GM19193 (cell line): ENCODE data around the gene SCNN1B.

Source experiments
- POLR2A ChIP-seq: IDR thresholded peaks from 4 replicates; pipeline ENCODE4 v1.6.1; 2011; ENCODE audit not compliant: insufficient read depth, insufficient read length; ENCODE audit errors: extremely low read depth

SCNN1B gene

GRCh38 chr16:23282568-23282967 lies 19.5 kb upstream of the SCNN1B start:
- no peak for TF ChIP-seq POLR2A

- no peak for TF ChIP-seq POLR2A
These were observed 18.5 kb upstream of the SCNN1B start for GRCh38 chr16:23283571-23283970.

GRCh38 chr16:23284584-23284983 lies 17.5 kb upstream of the SCNN1B start:
- no peak for TF ChIP-seq POLR2A

GRCh38 chr16:23286131-23286532 lies 16.0 kb upstream of the SCNN1B start:
- no peak for TF ChIP-seq POLR2A

DNA sequence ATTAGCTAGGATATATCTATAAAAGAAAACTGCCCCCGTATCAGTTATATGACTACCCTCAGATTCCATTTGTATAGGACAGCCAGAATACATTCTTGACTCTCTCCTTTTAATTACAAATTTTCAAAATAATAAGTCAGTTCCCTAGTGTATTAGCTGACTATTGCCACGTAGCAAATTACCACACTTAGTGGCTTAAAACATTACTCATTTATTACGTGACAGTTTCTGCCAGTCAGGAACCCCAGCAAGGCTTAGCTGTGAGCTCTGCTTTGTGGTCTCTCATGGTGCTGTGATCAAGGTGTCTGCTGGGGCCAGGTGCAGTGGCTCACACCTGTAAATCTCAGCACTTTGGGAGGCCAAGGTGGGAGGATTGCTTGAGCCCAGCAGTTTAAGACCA lies 13.9 kb upstream of the SCNN1B start:
- no peak for TF ChIP-seq POLR2A

DNA sequence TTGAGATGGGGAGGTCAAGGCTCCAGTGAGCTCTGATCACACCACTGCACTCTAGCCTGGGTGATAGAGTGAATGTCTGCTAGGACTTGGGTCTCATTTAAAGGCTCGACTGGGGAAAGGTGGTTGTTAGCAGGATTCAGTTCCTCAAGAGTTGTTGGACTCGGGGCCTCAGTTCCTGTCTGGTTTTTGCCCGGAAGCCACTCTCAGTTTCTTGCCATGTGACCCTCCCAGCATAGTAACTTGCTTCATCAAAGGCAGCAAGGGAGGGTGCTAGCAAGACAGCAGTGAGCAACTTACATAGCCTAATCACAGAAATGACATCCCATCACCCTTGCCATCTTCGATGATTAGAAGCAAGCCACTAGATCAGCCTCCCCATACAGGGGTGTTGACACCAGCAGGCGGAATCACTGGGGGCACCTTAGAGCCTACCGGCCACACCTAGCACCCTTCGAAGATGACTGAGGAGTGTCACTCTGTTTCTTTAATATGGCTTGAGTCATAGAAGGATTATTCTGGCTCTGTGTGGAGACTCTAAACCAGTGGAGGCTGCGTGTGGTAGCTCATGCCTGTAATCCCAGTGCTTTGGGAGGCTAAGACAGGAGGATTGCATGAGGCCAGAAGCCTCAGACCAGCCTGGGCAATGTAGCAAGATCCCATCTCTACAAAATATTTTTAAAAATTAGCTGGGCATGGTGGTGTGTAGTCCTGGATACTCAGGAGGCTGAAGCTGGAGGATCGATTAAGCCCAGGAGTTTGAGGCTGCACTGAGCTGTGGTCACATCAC lies 13.2 kb upstream of the SCNN1B start:
- TF ChIP-seq POLR2A: no peak

- TF ChIP-seq POLR2A: no peak
These were observed 11.7 kb upstream of the SCNN1B start for GRCh38 chr16:23290189-23291062.

GRCh38 chr16:23293016-23293415 lies 9.1 kb upstream of the SCNN1B start:
- TF ChIP-seq POLR2A: no peak

DNA sequence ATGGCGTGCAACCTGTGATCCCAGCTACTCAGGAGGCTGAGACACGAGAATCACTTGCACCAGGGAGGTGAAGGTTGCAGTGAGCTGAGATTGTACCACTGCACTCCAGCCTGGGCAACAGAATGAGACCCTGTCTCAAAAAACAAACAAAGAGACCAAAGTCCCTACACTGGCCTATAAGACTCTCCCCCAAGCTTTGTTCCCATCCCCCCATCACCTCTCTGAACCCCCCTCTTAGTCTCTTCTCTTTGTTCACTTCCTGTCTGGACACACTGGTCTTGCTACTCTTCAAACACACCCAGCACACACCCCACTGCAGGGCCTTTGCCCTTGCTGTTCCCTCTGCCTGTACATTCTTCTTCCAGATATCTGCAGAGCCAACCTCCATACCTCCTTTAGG lies 7.8 kb upstream of the SCNN1B start:
- TF ChIP-seq POLR2A: no peak

DNA sequence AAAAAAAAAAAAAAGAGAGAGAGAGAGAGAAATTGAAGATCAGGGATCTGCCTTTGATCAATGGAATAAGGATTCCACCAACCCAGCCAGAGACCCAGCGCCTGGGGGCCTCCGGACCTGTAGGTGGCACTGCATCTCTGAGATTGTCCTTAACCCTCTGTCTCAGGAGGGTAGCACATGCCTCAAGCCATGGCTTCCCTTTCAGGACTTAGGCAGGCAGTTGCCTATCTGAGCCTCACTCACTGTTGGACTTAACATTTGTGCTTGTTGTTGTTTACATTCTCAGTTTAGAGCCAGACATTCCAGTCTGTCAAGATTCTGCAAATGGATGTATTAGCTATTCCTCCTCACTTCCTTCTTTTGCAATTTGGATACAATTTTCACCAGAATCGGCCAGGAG lies 5.1 kb upstream of the SCNN1B start:
- no peak for TF ChIP-seq POLR2A

GRCh38 chr16:23298290-23298915 lies 3.7 kb upstream of the SCNN1B start:
- TF ChIP-seq POLR2A: no peak

DNA sequence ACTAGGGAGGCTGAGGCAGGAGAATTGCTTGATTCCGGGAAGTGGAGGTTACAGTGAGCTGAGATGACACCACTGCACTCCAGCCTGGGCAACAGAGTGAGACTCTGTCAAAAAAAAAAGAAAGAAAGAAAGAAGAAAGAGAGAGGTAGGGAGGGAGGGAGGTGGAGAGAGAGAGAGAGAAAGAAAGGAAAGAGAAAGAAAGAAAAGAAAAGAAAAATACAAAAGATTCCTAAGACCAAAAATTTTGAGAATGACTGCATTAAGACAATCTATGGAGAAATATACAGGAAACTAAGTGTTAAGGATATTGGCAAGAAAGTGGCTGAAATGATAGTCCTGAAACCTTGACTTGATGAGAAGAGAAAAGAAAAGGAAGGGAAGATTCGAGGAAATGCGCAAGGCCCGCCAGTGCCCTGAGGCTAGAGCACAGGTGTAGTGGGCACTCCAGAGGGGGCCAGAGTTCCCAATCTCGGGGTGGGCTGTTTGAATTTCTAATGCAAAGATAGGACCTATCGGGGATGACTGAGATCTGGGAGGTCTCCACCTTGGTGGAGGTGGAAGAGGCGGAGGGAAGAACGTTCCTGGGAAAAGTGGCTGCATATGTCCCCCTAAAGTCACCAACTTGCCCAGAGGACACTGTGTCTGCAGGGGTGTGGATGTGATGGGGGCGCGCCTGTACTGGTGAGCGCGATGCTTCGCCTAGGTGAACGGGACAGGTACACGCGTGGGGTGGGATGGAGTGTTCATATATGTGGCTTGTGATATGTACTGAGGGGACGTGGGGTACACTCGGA lies 654 bp upstream of the SCNN1B start:
- TF ChIP-seq POLR2A: no peak

DNA sequence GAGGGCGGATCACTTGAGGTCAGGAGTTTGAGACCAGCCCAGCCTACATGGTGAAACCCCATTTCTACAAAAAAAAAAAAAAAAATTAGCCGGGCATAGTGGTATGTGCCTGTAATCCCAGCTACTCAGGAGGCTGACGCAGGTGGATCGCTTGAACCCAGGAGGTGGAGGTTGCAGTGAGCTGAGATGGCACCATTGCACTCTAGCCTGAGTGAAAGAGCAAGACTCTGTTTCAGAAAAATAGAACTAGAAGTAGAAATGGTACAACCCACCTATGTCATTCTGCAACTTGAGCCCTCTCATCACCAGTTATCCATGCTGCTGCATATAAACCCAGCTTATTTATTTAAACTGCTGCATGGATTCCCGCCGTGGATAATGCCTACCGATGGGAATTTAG lies 1.6 kb downstream of the SCNN1B start:
- no peak for TF ChIP-seq POLR2A

DNA sequence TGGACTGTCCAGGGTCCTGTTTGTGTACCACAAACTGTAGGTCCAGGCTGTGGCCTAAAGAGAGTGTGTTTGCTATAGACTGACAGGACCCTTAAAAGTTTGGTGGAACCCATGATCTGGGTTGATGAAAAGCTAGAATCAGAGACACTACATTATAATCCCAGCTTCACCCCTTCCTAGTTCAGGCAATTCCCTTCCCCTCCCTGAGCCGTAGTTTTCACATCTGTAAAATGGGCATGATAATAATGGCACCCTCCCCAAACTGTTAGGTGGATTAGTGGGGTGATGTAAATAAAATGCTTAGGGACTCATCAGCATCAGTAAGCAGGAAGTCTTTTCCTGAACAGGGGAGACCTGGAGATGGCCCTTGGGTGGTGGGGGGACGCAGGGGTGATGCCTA lies 2.5 kb downstream of the SCNN1B start:
- no peak for TF ChIP-seq POLR2A
